Colonic mucosa (tissue), 4 donors: ENCODE results near the gene EXOC4. TPM values are rescaled to one million over a fixed set of nuclear protein-coding genes. Genes with fewer than 3 reads are reported as not detected.

ENCODE experiments used
- DNase-seq: peaks from one replicate; pipeline ENCODE4 v3.0.0-alpha.2; 2020
- H3K27ac ChIP-seq: fragments of 200-600 bp; one replicate; pipeline ENCODE4 v1.8.0; 2021
- H3K27me3 ChIP-seq: fragments of 200-600 bp; one replicate; pipeline ENCODE4 v1.8.0; 2021
- H3K36me3 ChIP-seq: fragments of 200-600 bp; one replicate; pipeline ENCODE4 v1.8.0; 2021
- H3K4me1 ChIP-seq: fragments of 200-600 bp; one replicate; pipeline ENCODE4 v1.8.0; 2021; ENCODE audit warnings: mild to moderate bottlenecking
- H3K4me3 ChIP-seq: fragments of 200-600 bp; one replicate; pipeline ENCODE4 v1.8.0; 2021
- H3K9ac ChIP-seq, 2 donors: one replicate each; pipeline ENCODE4 v1.7.0; 2013; ENCODE audit warnings: control low read depth in 2 of 2, low read depth in 2 of 2, low read length in 2 of 2
- H3K9me3 ChIP-seq: fragments of 200-600 bp; one replicate; pipeline ENCODE4 v1.8.0; 2021
- CTCF ChIP-seq: fragments of 200-600 bp; IDR thresholded peaks from one replicate; pipeline ENCODE4 v1.8.0; 2022; ENCODE audit warnings: antibody characterized with exemption, mild to moderate bottlenecking
- intact Hi-C: fragments of 100-400 bp; cut with DNase I; formaldehyde crosslinking; loops from one replicate; pipeline ENCODE4 v1.14.1; 2022
- total RNA-seq, 2 donors: library from RNA; stranded (reverse); fragmentation: NEBNext Ultra II Directional in 1 of 2; extraction: Animal tissue kit (Norgen Biotek cat#: 25700) in 1 of 2; gene quantifications; one replicate each; pipeline ENCODE4 v1.2.1, GENCODE V29; 2021
- donor health status: healthy.
- donor health status: DM: no; HTN: no; CAD: no.
- donor health status: DM: no; HTN: no; CAD: no.

Gene EXOC4
- total RNA-seq, 2 donors from 2014 or later = 61.1 to 73.3 TPM

GRCh38 chr7:133815611-133816210 is 562.8 kb downstream of the EXOC4 start:
- Histone ChIP-seq H3K36me3 (no peaks in the 10 kb centered on the region), H3K9me3 (no peaks in the 10 kb centered on the region), H3K27me3 (no peaks in the 10 kb centered on the region), H3K9ac (no peak overlapping the region), H3K4me3 (no peak overlapping the region), H3K4me1 (no peaks in the 10 kb centered on the region), H3K27ac (no peak overlapping the region)
- no peak for TF ChIP-seq CTCF
- intact Hi-C loops = no loop called here
- DNase-seq = no peak

DNA sequence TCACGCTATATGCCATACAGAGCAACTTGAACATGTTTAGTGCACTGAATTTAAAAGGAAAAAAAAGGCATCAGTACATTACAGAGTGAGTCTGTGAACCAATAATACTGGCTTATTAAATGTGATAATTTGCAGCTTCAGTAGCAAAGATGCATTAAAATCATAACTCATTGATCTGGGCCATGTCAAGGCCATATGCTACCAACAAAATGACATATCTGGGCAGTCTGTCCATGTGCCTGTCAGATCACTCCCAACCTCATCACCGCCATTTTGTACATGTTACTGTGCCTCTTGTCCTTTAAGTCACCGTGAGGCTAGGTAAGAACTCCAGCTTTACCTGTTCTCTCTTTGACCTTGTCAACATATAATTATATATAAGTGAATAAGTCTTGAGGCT is 566.8 kb downstream of the EXOC4 start:
- H3K27me3 ChIP-seq = no peaks in the 10 kb centered on the region
- H3K4me1 ChIP-seq = no peaks in the 10 kb centered on the region
- DNase-seq = no peak
- H3K9ac ChIP-seq = no peak overlapping the region
- intact Hi-C loops = no loop called here
- TF ChIP-seq CTCF = no peak
- no peaks in the 10 kb centered on the region for H3K36me3 ChIP-seq
- H3K27ac ChIP-seq = no peak overlapping the region
- no peaks in the 10 kb centered on the region for H3K9me3 ChIP-seq
- H3K4me3 ChIP-seq = no peak overlapping the region

DNA sequence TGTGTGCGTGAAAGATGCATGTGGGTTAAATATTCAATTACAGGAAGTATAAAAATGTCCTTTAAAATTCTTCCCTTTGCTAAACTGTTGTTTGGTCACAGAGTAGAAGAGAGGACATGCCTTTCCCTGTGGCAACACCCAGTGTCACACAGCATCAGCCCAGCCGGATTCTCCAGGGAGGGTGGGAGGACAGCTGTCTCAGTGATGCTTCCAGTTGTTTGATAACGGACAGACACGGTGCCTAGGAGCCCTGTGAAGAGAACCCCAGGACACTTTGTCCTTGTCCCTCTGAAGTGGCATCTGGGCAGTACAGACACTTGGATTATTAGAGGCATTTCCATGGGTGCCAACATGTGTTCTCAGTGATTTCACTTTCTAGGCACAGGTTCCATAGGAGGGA is 567.7 kb downstream of the EXOC4 start:
- no peaks in the 10 kb centered on the region for H3K27me3 ChIP-seq
- H3K9ac ChIP-seq = no peak overlapping the region
- no peak overlapping the region for H3K27ac ChIP-seq
- H3K4me3 ChIP-seq = no peak overlapping the region
- intact Hi-C loops = no loop called here
- no peak for TF ChIP-seq CTCF
- no peaks in the 10 kb centered on the region for H3K36me3 ChIP-seq
- H3K9me3 ChIP-seq = no peaks in the 10 kb centered on the region
- no peak for DNase-seq
- no peaks in the 10 kb centered on the region for H3K4me1 ChIP-seq

DNA sequence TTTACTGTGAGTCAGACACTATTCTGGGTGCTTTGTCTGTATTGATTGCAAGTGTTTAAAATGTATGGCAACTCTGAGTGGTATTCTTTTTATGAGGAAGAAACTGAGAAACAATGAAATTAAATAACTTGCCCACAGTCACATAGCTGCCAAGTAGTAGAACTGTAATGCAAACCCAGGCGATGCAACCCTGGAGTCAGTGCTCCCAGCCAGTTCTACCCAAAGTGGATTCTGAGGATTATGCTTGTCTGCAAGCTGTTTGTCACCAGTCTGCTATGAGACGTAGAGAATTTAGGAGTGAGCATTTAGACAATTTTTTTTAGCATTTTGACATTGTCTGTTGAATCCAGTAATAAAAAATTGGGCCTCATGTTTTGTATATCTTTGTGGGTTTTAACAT is 568.3 kb downstream of the EXOC4 start:
- intact Hi-C loops = no loop called here
- H3K4me3 ChIP-seq = no peak overlapping the region
- no peaks in the 10 kb centered on the region for H3K4me1 ChIP-seq
- no peaks in the 10 kb centered on the region for H3K36me3 ChIP-seq
- H3K27me3 ChIP-seq = no peaks in the 10 kb centered on the region
- no peaks in the 10 kb centered on the region for H3K9me3 ChIP-seq
- TF ChIP-seq CTCF = no peak
- H3K27ac ChIP-seq = no peak overlapping the region
- no peak for DNase-seq
- H3K9ac ChIP-seq = no peak overlapping the region

DNA sequence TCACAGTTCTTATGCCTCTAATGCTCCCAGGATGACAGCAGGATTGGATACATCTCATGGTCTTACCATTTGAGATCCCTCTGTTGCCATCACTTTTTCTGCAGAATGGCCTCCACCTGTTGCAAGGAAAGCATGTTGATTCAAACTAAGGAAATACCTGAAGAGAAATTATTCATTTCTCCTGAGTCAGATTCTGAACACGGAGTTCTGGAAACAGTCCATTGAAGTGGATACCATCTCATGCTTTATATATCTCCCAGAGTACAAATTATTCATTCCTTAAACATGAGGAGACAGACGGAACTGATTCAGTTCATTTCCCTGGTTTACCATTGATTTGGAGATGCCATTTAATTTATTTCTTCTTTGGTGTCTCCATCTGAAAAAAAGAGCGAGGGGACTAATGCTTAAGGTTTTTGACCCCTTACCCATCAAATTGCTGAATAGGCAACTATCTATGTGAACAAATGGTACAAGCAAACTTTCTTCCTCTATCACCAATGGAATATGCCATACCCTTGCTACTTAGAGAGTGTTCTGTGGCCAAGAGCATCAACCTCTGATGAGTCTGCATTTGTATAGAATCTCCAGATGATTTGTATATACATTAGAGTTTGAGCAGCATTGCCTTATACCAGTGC is 569.2 kb downstream of the EXOC4 start:
- Histone ChIP-seq H3K9ac (no peak overlapping the region), H3K27me3 (no peaks in the 10 kb centered on the region), H3K4me3 (no peak overlapping the region), H3K4me1 (no peaks in the 10 kb centered on the region), H3K27ac (no peak overlapping the region), H3K9me3 (no peaks in the 10 kb centered on the region), H3K36me3 (no peaks in the 10 kb centered on the region)
- DNase-seq = no peak
- TF ChIP-seq CTCF = no peak
- intact Hi-C loops = no loop called here
